ENCODE data around the gene HSPB6. TPM values are rescaled to one million over a fixed set of nuclear protein-coding genes. Genes with fewer than 3 reads are reported as not detected.
"Not testable (repeated sequence)": the region's sequence is repeated elsewhere in the genome, so short reads cannot be mapped to it uniquely, and the experiment has no call there.

The HSPB6 gene
- total and polyA plus RNA-seq, 2 experiments from 2014 or later: 14.1 to 220 TPM

DNA sequence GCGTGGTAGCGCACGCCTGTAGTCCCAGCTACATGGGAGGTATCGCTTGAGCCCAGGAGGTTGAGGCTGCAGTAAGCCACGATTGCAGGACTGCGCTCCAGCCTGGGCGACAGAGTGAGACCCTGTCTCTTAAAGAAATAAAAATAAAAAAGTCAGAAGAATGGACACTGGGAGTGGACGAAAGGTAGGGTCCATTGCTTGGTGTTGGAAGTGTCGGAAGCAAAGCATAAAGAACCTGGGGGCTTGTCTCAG is 18.1 kb upstream of the HSPB6 start:
- H3K4me3 ChIP-seq: peak overlapping the region; percentile 72

DNA sequence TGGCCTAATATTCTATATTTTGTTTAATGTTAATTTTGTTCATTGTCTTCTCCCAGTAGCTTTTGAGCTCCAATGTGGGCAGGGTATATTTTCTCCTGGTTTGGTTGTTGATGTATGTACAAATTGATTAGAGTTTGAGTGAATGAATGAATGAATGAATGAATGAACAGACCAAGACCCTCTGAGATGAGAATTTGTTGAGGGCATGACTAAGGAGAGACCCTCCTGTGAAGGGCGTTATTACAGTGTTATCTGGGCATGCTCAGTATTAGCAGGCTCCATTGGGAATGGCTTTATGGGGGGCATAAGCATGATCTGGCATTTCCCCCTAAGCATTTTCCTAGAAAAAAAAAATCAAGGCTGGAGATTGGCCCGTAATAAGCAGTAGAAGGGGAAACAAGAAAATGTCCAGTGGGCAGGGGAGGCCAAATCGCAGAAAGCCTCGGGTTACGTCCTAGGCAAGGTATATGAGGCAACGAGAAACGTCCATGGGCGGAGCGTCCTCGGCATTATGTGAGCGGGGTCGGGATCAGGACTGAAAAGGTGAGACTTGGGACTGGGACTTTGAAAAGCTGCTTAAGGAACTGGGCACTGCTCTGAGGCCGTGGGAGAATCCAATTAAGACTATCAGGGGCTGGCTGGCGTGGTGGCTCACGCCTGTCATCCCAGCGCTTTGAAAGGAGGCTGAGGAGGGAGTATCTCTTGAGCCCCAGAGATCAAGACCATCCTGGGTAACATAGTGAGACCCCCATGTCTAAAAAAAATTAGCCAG is 17.6 kb upstream of the HSPB6 start:
- TF ChIP-seq EZH2 (IDR thresholded peaks at IDR 0.05; ENCODE audit: insufficient read depth, poor library complexity, severe bottlenecking): no peak
- no peak for TF ChIP-seq EZH2phosphoT487 (IDR thresholded peaks at IDR 0.05; ENCODE audit: insufficient read depth, low read depth)
- Histone ChIP-seq H4K20me1 (ENCODE audit: insufficient read depth) (no peaks in the 10 kb centered on the region), H3F3A (ENCODE audit: insufficient read depth) (peaks cover 12% of the 10 kb centered on the region), H2AFZ (peak overlapping the region; percentile 75), H3K4me3 (peak overlapping the region; percentile 72), H3K36me3 (ENCODE audit: low read depth) (no peaks in the 10 kb centered on the region), H3K79me2 (ENCODE audit: insufficient read depth) (no peaks in the 10 kb centered on the region), H3K27ac (no peak overlapping the region), H3K27me3 (replicated peaks; ENCODE audit: insufficient read depth) (no peaks in the 10 kb centered on the region), H3K4me2 (ENCODE audit: unreplicated experiment) (peak overlapping the region; percentile 96), H3K4me1 (ENCODE audit: insufficient read depth) (no peaks in the 10 kb centered on the region), H3K9me3 (ENCODE audit: low read depth) (no peaks in the 10 kb centered on the region), H3K9ac (no peak overlapping the region), H3K9me2 (ENCODE audit: insufficient read depth) (no peaks in the 10 kb centered on the region)
- in situ Hi-C loops (cut with MboI): no loop called here
- peak; percentile 22 for DNase-seq
- WGBS, 2 experiments (ENCODE audit: low coverage in 1 of 2, low lambda C conversion rate in 2 of 2, missing lambda C conversion rate in 2 of 2): 23 to 27% methylated on average over 16 of the region's 16 CpGs

More for the DNA sequence above, 18.1 kb upstream of the HSPB6 start:
- Histone ChIP-seq H3K9me3 (ENCODE audit: low read depth) (no peaks in the 10 kb centered on the region), H4K20me1 (ENCODE audit: insufficient read depth) (no peaks in the 10 kb centered on the region), H3K27me3 (replicated peaks; ENCODE audit: insufficient read depth) (no peaks in the 10 kb centered on the region), H3K79me2 (ENCODE audit: insufficient read depth) (no peaks in the 10 kb centered on the region), H3K9me2 (ENCODE audit: insufficient read depth) (no peaks in the 10 kb centered on the region), H3K9ac (no peak overlapping the region), H3K27ac (no peak overlapping the region), H2AFZ (peak overlapping the region; percentile 75), H3K4me2 (ENCODE audit: unreplicated experiment) (peak overlapping the region; percentile 96), H3K4me1 (ENCODE audit: insufficient read depth) (no peaks in the 10 kb centered on the region), H3K36me3 (ENCODE audit: low read depth) (no peaks in the 10 kb centered on the region), H3F3A (ENCODE audit: insufficient read depth) (peaks cover 12% of the 10 kb centered on the region)
- no peak for DNase-seq
- WGBS, 2 experiments (ENCODE audit: low coverage in 1 of 2, low lambda C conversion rate in 2 of 2, missing lambda C conversion rate in 2 of 2): 2 to 4% methylated on average over 9 of the region's 9 CpGs
- TF ChIP-seq EZH2 (IDR thresholded peaks at IDR 0.05; ENCODE audit: insufficient read depth, poor library complexity, severe bottlenecking): no peak
- TF ChIP-seq EZH2phosphoT487 (IDR thresholded peaks at IDR 0.05; ENCODE audit: insufficient read depth, low read depth): no peak
- in situ Hi-C loops (cut with MboI): no loop called here

DNA sequence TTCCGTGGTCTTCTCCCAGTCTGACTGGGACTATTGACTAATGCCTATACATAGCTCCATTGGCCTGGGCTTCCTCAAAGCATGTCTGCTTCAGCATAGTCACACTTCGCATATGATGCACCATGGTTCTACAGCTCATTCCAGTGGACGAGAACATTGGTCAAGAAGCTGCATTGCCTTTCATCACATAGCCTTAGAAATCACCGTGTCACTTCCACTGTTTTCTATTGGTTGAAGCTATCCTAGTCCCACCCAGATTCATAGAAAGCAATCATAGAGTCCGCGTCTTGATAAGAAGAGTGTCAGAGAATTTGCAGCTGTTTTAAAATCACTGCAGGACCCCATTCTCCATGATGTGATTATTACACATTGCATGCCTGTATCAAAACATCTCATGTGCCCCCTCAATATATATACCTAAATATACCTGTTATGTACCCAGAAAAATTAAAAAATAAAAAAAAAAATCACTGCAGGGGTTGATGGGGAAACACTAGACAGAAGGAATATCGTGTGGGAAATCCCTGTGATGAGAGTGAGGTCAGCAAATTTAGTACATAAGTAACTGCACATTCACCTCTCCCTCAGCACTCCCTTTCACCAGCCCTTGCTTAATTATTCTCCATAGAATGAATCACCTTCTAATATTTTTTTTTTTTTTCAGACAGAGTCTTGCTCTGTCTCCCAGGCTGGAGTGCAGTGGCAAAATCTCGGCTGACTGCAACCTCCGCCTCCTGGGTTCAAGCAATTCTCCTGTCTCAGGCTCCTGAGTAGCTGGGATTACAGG is 16.4 kb upstream of the HSPB6 start:
- peak; percentile 76 for DNase-seq
- 72 to 73% methylated on average over 9 of the region's 9 CpGs for WGBS, 2 experiments (ENCODE audit: low coverage in 1 of 2, low lambda C conversion rate in 2 of 2, missing lambda C conversion rate in 2 of 2)

GRCh38 chr19:35772362-35772761 is 15.5 kb upstream of the HSPB6 start:
- H3K4me2 ChIP-seq (ENCODE audit: unreplicated experiment); in situ Hi-C loops (cut with MboI); H3K4me3 ChIP-seq; H3K9me2 ChIP-seq (ENCODE audit: insufficient read depth); H3K27ac ChIP-seq; H3K4me1 ChIP-seq (ENCODE audit: insufficient read depth); H3K27me3 ChIP-seq (replicated peaks; ENCODE audit: insufficient read depth); DNase-seq; H2AFZ ChIP-seq; H4K20me1 ChIP-seq (ENCODE audit: insufficient read depth); H3K79me2 ChIP-seq (ENCODE audit: insufficient read depth); H3K9me3 ChIP-seq (ENCODE audit: low read depth); H3K9ac ChIP-seq; H3K36me3 ChIP-seq (ENCODE audit: low read depth): not testable (repeated sequence)
- 81 to 83% methylated on average over 5 of the region's 5 CpGs for WGBS, 2 experiments (ENCODE audit: low coverage in 1 of 2, low lambda C conversion rate in 2 of 2, missing lambda C conversion rate in 2 of 2)
- peaks cover 12% of the 10 kb centered on the region for H3F3A ChIP-seq (ENCODE audit: insufficient read depth)

More for the DNA sequence above, 16.4 kb upstream of the HSPB6 start:
- Histone ChIP-seq H3K79me2 (ENCODE audit: insufficient read depth) (no peaks in the 10 kb centered on the region), H3K4me1 (ENCODE audit: insufficient read depth) (no peaks in the 10 kb centered on the region), H3K4me3 (no peak overlapping the region), H3K9me2 (ENCODE audit: insufficient read depth) (no peaks in the 10 kb centered on the region), H2AFZ (no peak overlapping the region), H3K9me3 (ENCODE audit: low read depth) (no peaks in the 10 kb centered on the region), H3K4me2 (ENCODE audit: unreplicated experiment) (no peak overlapping the region), H3K27ac (no peak overlapping the region), H3K36me3 (ENCODE audit: low read depth) (no peaks in the 10 kb centered on the region), H3K27me3 (replicated peaks; ENCODE audit: insufficient read depth) (no peaks in the 10 kb centered on the region), H3F3A (ENCODE audit: insufficient read depth) (peaks cover 12% of the 10 kb centered on the region), H4K20me1 (ENCODE audit: insufficient read depth) (no peaks in the 10 kb centered on the region), H3K9ac (no peak overlapping the region)
- in situ Hi-C loops (cut with MboI): no loop called here
- no peak for TF ChIP-seq EZH2phosphoT487 (IDR thresholded peaks at IDR 0.05; ENCODE audit: insufficient read depth, low read depth)
- no peak for TF ChIP-seq EZH2 (IDR thresholded peaks at IDR 0.05; ENCODE audit: insufficient read depth, poor library complexity, severe bottlenecking)

Measured in GM23248 (cell line).